GM18861 (cell line): ENCODE data around the gene GPR6.

ENCODE experiments used
- ATAC-seq: cut with Tn5 transposase; IDR thresholded peaks from one replicate; pipeline ENCODE4 v1.9.1; 2021; ENCODE audit not compliant: unreplicated experiment

The GPR6 gene, protein sequence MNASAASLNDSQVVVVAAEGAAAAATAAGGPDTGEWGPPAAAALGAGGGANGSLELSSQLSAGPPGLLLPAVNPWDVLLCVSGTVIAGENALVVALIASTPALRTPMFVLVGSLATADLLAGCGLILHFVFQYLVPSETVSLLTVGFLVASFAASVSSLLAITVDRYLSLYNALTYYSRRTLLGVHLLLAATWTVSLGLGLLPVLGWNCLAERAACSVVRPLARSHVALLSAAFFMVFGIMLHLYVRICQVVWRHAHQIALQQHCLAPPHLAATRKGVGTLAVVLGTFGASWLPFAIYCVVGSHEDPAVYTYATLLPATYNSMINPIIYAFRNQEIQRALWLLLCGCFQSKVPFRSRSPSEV

DNA sequence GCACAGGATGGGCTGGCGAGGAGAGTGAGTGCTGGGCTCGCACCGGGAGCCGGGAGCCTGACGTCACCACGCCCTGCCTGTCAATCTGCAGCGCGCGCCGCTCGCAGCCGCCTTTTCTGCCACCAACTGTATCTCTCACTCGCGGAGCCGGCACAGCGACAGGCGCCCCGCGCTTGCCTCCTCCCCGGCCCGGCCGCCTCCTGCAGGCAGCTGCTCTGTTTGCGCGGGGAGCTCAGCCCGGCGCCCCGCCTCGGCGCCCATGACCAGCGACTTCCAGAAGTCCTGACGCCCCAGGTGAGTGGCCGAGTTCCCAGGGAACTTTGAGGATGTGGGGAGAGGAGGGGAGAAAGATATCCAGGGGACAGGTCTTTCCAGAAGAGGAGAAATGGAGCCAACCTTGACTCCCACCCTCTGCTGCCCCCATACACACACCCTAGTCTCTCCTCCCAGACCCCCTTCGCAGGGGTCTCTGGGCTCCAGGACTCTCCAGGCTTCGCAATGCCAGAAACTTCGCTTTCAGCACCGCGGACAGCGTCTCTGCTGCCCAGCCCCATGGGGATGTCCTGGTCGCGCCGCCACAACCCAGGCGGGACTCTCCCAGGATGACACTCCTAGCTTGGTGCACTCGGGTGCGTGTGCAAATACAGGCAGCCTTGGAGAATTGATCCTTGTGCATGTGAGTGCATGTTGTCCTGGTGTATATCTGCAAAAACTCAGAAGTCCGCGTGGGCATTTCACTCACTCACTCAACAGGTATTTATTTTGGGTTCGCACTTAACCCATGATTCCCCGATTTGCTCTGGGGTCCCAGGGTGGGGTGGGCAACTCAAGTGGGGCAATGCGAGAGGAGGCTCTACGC lies at the start of gene GPR6:
Gene GPR6 (plus strand): TSS at position 138 of the 859 bp plus-strand sequence. CDS start 802 bp downstream, outside the sequence.
- no peak for ATAC-seq

DNA sequence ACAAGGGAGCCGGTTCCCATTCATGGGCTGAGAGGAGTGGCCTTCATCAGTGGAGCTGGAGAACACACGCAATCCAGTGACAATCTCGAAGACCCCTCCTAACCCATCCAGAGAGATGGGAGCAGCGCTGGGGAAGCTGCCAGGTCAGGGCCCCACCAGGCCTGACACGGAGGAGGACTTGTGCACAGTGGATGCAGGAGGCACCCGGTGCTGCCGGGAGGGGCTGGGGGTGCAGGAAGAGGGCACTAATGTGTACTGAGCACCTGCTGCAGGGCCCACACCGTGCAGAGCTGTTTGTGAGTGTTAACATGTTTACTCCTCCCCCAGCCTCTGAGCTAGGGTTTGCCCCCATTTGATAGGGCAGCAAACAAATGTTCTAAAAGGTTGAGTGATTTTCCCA lies 43.8 kb upstream of the GPR6 start:
- ATAC-seq = no peak

- ATAC-seq = no peak
Measured at GRCh38 chr6:109939654-109940053, 38.5 kb upstream of the GPR6 start.

- no peak for ATAC-seq
Measured at GRCh38 chr6:109944448-109944847, 33.7 kb upstream of the GPR6 start.

GRCh38 chr6:109945091-109945490 lies 33.0 kb upstream of the GPR6 start:
- ATAC-seq = no peak

- ATAC-seq = no peak
Measured at GRCh38 chr6:109946979-109947378, 31.1 kb upstream of the GPR6 start.

GRCh38 chr6:109949281-109950065 lies 28.6 kb upstream of the GPR6 start:
- no peak for ATAC-seq

- ATAC-seq = no peak
Measured at GRCh38 chr6:109955491-109955890, 22.6 kb upstream of the GPR6 start.

- no peak for ATAC-seq
Measured at GRCh38 chr6:109958626-109959025, 19.5 kb upstream of the GPR6 start.

- no peak for ATAC-seq
Measured at GRCh38 chr6:109961611-109962041, 16.5 kb upstream of the GPR6 start.

- ATAC-seq = no peak
Measured at GRCh38 chr6:109962271-109962670, 15.8 kb upstream of the GPR6 start.

DNA sequence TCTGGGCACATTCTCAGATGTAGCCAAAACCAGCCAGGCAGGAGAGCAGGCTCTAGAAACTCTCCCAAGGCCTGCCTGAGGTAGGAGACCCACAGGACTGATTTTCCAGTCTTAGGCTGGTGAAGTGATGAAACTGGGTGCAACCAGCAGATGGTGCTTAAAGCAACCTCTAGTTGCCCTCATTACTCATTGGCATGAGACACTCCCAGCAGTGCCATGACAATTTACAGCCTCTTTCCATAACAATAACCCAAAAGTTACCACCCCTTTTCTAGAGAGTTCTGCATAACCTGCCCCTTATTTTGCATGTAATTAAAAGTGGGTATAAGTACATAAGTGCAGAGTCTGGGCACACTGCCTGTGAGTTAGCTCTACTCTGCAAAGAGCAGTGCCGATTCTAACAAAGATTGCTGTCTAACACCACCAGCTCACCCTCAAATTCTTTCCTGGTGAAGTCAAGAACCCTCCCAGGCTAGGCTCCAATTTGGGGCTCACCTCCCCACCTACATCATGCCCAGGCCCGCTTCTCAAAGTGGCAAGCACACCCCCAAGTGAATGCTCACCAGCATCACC lies 14.4 kb upstream of the GPR6 start:
- ATAC-seq = no peak

GRCh38 chr6:109964949-109965348 lies 13.2 kb upstream of the GPR6 start:
- no peak for ATAC-seq

DNA sequence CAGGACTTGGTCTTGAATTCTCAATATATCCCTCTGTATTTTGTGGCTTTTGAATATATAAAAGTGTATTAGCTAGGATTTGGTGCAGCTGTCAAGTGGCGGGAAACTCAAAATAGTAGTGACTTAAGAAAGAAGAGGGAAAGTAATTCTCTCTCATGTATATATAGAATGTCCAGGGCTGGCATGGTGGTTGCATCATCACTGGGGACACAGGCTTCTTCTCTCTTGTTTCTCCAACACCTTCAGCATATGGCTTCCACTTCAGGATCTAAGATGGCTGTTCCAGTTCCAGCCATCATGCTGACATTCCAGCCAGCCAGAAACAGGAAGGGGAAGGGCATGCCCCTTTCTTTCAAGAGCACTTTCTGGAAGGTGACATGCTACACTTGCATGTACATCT lies 11.8 kb upstream of the GPR6 start:
- ATAC-seq = no peak

GRCh38 chr6:109977791-109978173 lies 329 bp upstream of the GPR6 start:
- ATAC-seq = no peak

- ATAC-seq = no peak
Measured at GRCh38 chr6:109979033-109979921, 1.2 kb downstream of the GPR6 start.

DNA sequence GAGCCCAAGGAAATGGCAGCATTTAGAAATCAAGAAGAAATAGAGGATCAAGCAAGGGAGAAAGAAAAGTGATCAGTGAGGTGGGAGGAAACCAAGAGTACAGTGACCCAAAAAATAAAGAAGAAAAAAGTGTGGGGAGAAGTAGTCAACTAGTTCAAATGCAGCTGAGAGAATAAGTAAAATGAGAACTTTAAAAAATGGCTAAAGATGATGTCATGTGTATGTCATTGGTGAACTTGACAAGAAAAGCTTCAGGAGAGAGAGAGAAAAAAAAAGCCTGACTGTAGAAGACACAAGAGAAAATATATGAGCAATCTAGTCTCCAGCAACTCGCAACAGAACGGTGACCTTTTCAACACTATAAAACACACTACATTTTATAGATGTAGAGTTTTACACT lies 6.3 kb downstream of the GPR6 start:
- ATAC-seq = no peak

- no peak for ATAC-seq
Measured at GRCh38 chr6:109987196-109987595, 9.1 kb downstream of the GPR6 start.

DNA sequence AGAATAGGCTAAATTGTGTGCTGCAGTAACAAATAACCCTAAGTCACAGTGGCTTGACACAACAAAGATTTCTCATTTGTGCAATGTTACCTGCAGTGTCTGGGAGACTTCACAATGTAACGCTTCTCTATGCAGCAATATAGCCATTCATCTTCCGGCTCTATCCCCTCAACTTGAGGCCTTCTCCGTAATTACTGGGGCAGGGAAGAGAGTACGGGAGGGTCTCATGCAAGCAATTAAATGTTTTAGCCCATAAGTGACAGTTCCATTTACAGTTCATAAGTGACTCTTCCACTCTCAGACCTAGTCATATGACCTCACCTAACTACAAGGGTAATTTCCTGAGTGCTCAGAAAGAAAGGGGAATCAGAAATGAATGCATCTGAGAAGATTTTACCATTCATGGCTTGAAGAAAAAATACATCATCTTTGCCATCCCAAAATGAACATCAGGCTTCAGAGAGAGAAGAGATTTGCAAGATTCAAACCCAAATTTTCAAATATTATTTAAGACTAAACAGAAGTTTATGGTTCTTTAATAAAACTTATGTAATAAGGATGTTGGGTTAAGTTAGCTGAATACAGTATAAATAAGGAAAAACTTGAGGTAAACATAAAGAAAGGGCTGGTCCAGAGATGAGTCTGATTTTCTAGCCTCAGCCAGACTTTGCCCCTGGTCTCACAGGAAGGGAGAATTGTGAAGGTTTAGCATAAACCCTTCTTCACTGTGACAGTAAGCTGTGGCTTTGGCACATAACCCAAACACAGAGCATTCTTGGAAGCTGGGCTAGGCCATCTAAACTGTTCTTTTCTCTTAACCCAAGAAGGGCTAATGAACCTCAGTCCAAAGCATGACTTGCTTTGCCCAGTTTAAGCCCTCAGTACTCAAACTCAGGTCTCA lies 13.3 kb downstream of the GPR6 start:
- no peak for ATAC-seq
